Measurements from ENCODE around the gene CFAP46.

The CFAP46 gene

GRCh38 chr10:132921086-132921485, 21.3 kb downstream of the CFAP46 start:
- no peak overlapping the region for H3K4me3 ChIP-seq (ENCODE audit: control insufficient read depth, low read depth, low read length)
- DNase-seq (ENCODE audit: low read depth): no peak
- TF ChIP-seq, protein P1, sequence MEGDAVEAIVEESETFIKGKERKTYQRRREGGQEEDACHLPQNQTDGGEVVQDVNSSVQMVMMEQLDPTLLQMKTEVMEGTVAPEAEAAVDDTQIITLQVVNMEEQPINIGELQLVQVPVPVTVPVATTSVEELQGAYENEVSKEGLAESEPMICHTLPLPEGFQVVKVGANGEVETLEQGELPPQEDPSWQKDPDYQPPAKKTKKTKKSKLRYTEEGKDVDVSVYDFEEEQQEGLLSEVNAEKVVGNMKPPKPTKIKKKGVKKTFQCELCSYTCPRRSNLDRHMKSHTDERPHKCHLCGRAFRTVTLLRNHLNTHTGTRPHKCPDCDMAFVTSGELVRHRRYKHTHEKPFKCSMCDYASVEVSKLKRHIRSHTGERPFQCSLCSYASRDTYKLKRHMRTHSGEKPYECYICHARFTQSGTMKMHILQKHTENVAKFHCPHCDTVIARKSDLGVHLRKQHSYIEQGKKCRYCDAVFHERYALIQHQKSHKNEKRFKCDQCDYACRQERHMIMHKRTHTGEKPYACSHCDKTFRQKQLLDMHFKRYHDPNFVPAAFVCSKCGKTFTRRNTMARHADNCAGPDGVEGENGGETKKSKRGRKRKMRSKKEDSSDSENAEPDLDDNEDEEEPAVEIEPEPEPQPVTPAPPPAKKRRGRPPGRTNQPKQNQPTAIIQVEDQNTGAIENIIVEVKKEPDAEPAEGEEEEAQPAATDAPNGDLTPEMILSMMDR (IDR thresholded peaks at IDR 0.05; ENCODE audit: control insufficient read depth, insufficient read depth, low read depth, low read length, missing control alignments): no peak

- no peak for DNase-seq (ENCODE audit: low read depth)
- H3K4me3 ChIP-seq (ENCODE audit: control insufficient read depth, low read depth, low read length): no peak overlapping the region
- TF ChIP-seq, protein P1 (IDR thresholded peaks at IDR 0.05; ENCODE audit: control insufficient read depth, insufficient read depth, low read depth, low read length, missing control alignments): no peak
Observed at GRCh38 chr10:132920101-132920925, 22.1 kb downstream of the CFAP46 start.

DNA sequence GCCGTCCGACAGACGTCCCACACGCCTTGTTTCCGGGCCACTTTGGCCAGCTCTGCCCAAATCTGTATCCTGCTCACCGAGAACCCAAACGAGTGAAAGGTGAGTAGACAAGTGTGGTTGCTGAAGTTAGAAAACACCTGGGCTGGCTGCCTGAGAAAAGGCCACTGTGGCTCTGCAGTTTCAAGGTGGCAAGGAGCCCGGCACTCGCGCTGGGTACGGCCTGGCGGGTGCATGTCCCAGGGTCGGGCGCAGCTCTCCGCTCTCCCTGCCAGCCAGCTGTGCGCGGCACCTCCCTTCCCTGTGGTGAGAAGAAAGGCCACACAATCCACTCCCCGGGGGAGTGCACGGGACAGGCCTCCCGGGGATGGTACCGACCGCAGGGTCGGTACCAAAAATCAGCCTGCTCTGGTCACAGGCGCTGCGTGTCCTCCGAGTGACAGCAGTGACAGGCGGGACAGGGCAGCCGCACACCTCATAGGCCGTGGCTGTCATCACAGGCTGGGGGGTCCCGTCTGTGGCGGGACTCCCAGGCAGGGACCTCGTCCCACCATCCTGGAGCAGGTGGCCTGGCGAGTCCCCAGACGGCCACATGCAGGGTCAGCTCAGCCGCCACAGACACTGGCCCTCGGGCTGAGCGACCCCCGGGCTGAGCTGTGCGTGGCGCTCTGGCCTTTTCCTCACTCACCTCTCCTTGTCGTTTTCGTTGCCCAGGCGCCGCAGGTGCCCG, 22.8 kb downstream of the CFAP46 start:
- no peak for DNase-seq (ENCODE audit: low read depth)
- TF ChIP-seq, protein P1 (IDR thresholded peaks at IDR 0.05; ENCODE audit: control insufficient read depth, insufficient read depth, low read depth, low read length, missing control alignments): no peak
- H3K4me3 ChIP-seq (ENCODE audit: control insufficient read depth, low read depth, low read length): no peak overlapping the region

DNA sequence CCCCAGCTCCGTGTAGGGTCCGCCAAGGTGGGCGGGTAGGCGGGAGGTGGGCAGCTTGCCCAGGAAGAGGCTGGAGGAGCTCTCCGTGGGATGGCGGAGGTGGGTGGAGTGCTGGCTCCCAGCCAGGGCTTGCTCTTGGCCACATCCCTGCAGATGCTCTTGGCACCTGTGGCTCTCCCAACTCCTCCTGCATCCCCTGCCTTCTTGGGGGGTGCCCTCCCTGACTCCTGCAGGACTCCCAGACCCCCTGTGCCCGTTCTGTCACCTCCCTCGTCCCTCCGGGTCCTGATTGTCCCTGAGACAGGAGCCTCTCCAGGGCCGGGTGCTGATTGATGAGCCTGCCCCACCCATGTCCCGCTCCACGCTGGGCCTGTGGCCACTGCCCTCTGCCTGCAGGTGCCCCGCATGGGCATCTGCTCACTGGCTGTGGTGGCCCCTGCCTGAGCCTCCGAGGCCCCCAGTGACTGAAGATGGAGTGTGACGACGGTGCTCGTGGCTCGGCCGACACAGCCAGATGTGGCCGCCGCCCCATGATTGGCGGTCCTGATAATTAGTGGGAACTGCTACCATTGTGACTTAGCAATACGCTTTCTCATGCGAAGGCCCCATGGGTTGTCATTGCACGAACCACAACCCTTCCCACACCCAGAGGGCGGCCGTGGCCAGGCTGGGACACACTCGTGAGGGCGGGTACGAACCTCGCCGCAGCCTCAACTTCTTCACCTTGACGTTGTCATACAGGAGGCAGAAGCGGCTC, 23.6 kb downstream of the CFAP46 start:
- H3K4me3 ChIP-seq (ENCODE audit: control insufficient read depth, low read depth, low read length): no peak overlapping the region
- TF ChIP-seq, protein P1 (IDR thresholded peaks at IDR 0.05; ENCODE audit: control insufficient read depth, insufficient read depth, low read depth, low read length, missing control alignments): no peak
- no peak for DNase-seq (ENCODE audit: low read depth)

- H3K4me3 ChIP-seq (ENCODE audit: control insufficient read depth, low read depth, low read length): no peak overlapping the region
- no peak for DNase-seq (ENCODE audit: low read depth)
- TF ChIP-seq, protein P1 (IDR thresholded peaks at IDR 0.05; ENCODE audit: control insufficient read depth, insufficient read depth, low read depth, low read length, missing control alignments): no peak
Observed at GRCh38 chr10:132918264-132918616, 24.1 kb downstream of the CFAP46 start.

DNA sequence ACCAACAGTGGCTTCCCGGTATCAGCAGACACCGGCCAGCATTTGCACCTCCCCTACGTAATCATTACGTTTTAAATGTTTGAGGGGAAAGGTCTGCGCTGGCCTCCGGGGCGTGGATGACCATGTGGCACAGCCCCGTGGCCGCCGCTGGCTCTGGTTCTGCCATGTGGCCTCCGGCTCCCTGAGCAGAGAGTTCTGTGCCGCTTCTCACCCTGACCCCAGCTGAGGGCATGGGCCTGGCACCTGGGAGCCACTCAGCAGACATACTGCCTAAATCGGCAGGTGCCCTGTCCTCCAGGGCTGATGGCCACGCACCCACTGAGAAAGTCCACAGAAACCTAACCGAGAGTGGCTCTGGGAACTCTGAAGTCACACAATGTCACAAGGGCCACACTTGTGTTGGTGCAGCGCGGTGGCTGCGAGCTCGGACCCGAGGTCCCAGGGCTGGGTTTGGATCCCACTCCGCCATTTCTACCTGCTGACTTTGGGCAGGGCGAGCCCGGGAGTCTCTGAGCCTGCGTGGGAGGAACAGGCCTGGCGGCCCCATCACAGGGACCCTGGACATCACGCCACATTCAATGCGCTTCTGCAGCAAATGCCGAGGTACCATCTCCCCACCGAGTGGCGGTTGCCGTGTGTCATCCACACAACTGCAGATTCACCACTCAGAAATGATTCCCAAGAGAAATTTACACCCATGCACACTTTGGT, 25.3 kb downstream of the CFAP46 start:
- DNase-seq (ENCODE audit: low read depth): no peak
- no peak overlapping the region for H3K4me3 ChIP-seq (ENCODE audit: control insufficient read depth, low read depth, low read length)
- TF ChIP-seq, protein P1 (IDR thresholded peaks at IDR 0.05; ENCODE audit: control insufficient read depth, insufficient read depth, low read depth, low read length, missing control alignments): no peak
